Measurements from ENCODE around the gene ABCF3.

DNA sequence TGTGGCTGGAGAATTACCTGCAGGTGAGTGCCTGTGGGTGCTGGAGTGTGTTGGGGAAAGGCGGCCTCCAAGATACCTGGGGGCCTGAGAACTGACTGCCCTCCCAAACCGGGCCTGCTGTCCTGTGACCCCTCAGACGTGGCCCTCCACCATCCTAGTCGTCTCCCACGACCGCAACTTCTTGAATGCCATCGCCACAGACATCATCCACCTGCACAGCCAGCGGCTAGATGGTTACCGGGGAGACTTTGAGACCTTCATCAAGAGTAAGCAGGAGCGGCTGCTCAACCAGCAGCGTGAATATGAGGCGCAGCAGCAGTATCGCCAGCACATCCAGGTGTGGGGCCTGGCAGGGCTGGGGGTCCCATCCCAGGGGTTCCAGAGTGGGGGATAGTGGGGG is 3.4 kb downstream of the ABCF3 start:
- no peak for TF ChIP-seq POLR2AphosphoS5 (IDR thresholded peaks at IDR 0.05; ENCODE audit: insufficient read depth in 1 of 2, low read depth in 1 of 2)
- TF ChIP-seq, protein P1, sequence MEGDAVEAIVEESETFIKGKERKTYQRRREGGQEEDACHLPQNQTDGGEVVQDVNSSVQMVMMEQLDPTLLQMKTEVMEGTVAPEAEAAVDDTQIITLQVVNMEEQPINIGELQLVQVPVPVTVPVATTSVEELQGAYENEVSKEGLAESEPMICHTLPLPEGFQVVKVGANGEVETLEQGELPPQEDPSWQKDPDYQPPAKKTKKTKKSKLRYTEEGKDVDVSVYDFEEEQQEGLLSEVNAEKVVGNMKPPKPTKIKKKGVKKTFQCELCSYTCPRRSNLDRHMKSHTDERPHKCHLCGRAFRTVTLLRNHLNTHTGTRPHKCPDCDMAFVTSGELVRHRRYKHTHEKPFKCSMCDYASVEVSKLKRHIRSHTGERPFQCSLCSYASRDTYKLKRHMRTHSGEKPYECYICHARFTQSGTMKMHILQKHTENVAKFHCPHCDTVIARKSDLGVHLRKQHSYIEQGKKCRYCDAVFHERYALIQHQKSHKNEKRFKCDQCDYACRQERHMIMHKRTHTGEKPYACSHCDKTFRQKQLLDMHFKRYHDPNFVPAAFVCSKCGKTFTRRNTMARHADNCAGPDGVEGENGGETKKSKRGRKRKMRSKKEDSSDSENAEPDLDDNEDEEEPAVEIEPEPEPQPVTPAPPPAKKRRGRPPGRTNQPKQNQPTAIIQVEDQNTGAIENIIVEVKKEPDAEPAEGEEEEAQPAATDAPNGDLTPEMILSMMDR (IDR thresholded peaks at IDR 0.05) = no peak
- no peak for TF ChIP-seq POLR2A (IDR thresholded peaks at IDR 0.05)

Measured in vagina (tissue), 2 donors.